Osteocyte (in vitro differentiated cells): ENCODE data around the gene PVR. TPM values are rescaled to one million over a fixed set of nuclear protein-coding genes. Genes with fewer than 3 reads are reported as not detected.
A peak's percentile ranks its signal among the peaks of the same experiment; 100 is the strongest.

ENCODE experiments used
- DNase-seq: peaks from one replicate; pipeline ENCODE4 v3.0.0; 2021; ENCODE audit warnings: mixed read lengths; ENCODE audit not compliant: unreplicated experiment; ENCODE audit errors: extremely low spot score
- H3K27ac Mint-ChIP-seq: one replicate; pipeline ENCODE4 v1.8.0; 2021; ENCODE audit warnings: mild to moderate bottlenecking, mixed read lengths; ENCODE audit not compliant: unreplicated experiment
- H3K27me3 Mint-ChIP-seq: one replicate; pipeline ENCODE4 v1.8.0; 2021; ENCODE audit warnings: mixed read lengths; ENCODE audit not compliant: unreplicated experiment
- H3K36me3 Mint-ChIP-seq: one replicate; pipeline ENCODE4 v1.8.0; 2021; ENCODE audit warnings: mixed read lengths; ENCODE audit not compliant: unreplicated experiment
- H3K4me1 Mint-ChIP-seq: one replicate; pipeline ENCODE4 v1.8.0; 2021; ENCODE audit warnings: mixed read lengths; ENCODE audit not compliant: unreplicated experiment
- H3K4me3 Mint-ChIP-seq: one replicate; pipeline ENCODE4 v1.8.0; 2021; ENCODE audit warnings: mild to moderate bottlenecking, moderate library complexity, mixed read lengths; ENCODE audit not compliant: unreplicated experiment
- H3K9me3 Mint-ChIP-seq: one replicate; pipeline ENCODE4 v1.8.0; 2021; ENCODE audit warnings: mixed read lengths; ENCODE audit not compliant: unreplicated experiment
- total RNA-seq: library from RNA; stranded (reverse); gene quantifications from 2 replicates; pipeline ENCODE4 v1.2.1, GENCODE V29; 2021
- TF ChIP-seq, protein P1 (sequence below): fragments of 200-600 bp; sonication (generic); IDR thresholded peaks from 2 replicates; pipeline ENCODE4 v1.5.0; 2021; ENCODE audit warnings: antibody characterized with exemption, mild to moderate bottlenecking, moderate library complexity

PVR gene
- total RNA-seq, 1 donor from 2014 or later, result 31.4 TPM

DNA sequence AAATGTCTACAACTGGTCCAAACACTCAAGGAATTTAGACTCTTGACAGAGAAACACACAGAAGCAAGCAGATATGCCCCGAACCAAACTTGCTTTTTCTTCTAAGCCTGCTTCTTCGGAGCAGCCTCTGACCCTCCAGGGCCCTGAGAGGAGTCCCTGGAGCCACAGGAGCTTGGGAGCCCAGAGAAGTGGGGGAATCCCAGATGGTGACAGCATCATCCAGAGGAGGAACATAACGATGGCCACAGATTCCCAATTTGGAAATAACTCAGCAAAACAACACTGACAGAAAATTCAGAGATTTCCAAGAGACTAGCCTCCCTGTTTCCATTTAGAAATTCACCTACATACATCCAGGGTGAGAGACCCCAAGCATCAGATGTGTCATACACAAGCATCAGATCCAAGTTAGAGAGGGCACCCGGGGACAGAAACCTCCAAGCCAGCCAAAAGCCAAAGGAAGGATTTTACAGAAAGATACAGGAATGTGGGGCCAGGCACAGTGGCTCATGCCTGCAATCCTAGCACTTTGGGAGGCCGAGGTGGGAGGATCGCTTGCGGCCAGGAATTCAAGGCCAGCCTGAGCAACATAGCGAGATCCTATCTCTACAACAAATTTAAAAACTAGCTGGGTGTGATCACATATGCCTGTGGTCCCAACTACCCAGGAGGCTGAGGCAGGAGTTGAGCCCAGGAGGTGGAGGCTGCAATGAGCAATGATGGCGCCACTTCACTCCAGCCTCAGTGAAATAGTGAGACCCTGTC lies 2.0 kb upstream of the PVR start:
- H3K36me3 Mint-ChIP-seq, result no peaks in the 10 kb centered on the region
- H3K4me1 Mint-ChIP-seq, result peaks cover 4% of the 10 kb centered on the region
- no peak overlapping the region for H3K4me3 Mint-ChIP-seq
- TF ChIP-seq, protein P1, sequence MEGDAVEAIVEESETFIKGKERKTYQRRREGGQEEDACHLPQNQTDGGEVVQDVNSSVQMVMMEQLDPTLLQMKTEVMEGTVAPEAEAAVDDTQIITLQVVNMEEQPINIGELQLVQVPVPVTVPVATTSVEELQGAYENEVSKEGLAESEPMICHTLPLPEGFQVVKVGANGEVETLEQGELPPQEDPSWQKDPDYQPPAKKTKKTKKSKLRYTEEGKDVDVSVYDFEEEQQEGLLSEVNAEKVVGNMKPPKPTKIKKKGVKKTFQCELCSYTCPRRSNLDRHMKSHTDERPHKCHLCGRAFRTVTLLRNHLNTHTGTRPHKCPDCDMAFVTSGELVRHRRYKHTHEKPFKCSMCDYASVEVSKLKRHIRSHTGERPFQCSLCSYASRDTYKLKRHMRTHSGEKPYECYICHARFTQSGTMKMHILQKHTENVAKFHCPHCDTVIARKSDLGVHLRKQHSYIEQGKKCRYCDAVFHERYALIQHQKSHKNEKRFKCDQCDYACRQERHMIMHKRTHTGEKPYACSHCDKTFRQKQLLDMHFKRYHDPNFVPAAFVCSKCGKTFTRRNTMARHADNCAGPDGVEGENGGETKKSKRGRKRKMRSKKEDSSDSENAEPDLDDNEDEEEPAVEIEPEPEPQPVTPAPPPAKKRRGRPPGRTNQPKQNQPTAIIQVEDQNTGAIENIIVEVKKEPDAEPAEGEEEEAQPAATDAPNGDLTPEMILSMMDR, result no peak
- H3K27me3 Mint-ChIP-seq, result no peaks in the 10 kb centered on the region
- no peak for DNase-seq
- H3K9me3 Mint-ChIP-seq, result no peaks in the 10 kb centered on the region
- no peak overlapping the region for H3K27ac Mint-ChIP-seq

DNA sequence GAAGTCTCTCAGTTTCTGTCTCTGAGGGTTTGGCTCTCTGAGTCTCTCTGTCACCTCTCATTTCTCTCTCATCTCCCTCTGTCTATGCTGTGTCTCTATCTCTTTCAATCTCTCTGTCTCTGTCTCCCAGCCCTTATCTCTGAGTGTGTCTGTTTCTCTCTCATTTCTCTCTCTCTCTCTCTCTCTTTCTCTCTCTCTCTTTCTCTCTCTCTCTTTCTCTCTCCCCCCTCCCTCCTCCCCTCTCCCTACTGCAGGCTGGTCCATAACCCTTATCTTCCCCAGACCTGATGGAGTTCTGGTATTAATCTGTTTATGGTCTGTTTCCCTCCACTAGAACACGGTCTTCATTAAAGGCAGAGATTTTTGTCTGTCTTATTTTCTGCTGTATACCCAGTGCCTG lies 1.3 kb upstream of the PVR start:
- DNase-seq, result no peak
- Mint-ChIP-seq H3K27me3 (no peaks in the 10 kb centered on the region), H3K27ac (no peak overlapping the region), H3K36me3 (peaks cover 1% of the 10 kb centered on the region), H3K9me3 (no peaks in the 10 kb centered on the region), H3K4me3 (no peak overlapping the region), H3K4me1 (peaks cover 6% of the 10 kb centered on the region)
- TF ChIP-seq, protein P1, result no peak

DNA sequence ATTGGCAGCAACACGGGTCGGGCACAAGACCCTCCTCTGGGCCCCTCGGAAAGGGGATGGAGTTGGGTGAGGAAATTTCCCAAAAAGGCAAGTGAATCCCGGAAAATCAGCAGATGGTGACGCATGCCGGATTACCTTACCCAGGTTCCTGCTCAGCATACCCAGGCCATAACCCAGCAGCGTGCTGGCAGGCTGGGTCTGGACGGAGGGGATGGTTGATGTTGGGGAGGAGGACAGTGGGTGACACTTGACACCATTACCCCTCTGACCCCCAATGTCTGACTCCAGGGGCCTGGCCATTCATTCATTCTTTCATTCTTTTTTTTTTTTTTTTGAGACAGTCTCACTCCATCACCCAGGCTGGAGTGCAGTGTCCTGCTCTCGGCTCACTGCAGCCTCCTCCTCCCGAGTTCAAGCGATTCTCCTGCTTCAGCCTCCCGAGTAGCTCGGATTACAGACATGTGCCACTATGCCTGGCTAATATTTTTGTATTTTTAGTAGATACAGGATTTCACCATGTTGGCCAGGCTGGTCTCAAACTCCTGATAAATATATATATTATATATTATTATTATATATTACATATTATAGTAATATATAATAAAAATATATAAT lies 799 bp downstream of the PVR start:
- peak overlapping the region; percentile 87 for H3K4me3 Mint-ChIP-seq
- no peak for DNase-seq
- TF ChIP-seq, protein P1, result no peak
- H3K4me1 Mint-ChIP-seq, result peaks cover 13% of the 10 kb centered on the region
- no peaks in the 10 kb centered on the region for H3K9me3 Mint-ChIP-seq
- H3K27ac Mint-ChIP-seq, result peak overlapping the region; percentile 87
- H3K36me3 Mint-ChIP-seq, result peaks cover 4% of the 10 kb centered on the region
- H3K27me3 Mint-ChIP-seq, result no peaks in the 10 kb centered on the region

DNA sequence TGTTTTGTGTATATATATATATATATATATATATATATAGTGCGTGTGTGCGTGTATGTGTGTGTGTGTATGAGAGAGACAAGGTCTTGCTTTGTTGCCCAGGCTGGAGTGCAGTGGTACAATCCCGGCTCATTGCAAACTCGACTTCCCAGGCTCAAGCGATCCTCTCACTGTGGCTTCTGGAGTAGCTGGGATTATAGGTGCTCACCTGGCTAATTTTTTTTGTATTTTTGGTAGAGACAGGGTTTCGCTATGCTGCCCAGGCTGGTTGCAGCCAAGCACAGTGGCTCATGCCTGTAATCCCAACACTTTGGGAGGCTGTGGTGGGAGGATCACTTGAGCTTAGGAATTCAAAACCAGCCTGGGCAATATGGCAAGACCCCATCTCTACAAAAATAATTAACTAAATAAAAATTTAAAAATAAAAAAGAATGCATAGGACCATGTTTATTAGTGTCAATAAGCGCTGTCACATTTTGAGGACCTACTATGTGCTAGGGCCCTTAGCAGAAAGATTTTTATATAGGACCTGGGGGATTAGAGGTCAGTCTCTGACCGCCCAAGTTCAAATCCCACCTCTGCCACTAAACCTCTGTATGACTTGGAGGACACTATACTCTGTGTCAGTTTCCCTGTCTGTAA lies 1.8 kb downstream of the PVR start:
- Mint-ChIP-seq H3K4me3 (peak overlapping the region; percentile 26), H3K4me1 (peaks cover 13% of the 10 kb centered on the region), H3K9me3 (no peaks in the 10 kb centered on the region), H3K27me3 (no peaks in the 10 kb centered on the region), H3K27ac (no peak overlapping the region), H3K36me3 (peaks cover 9% of the 10 kb centered on the region)
- TF ChIP-seq, protein P1, result no peak
- no peak for DNase-seq

DNA sequence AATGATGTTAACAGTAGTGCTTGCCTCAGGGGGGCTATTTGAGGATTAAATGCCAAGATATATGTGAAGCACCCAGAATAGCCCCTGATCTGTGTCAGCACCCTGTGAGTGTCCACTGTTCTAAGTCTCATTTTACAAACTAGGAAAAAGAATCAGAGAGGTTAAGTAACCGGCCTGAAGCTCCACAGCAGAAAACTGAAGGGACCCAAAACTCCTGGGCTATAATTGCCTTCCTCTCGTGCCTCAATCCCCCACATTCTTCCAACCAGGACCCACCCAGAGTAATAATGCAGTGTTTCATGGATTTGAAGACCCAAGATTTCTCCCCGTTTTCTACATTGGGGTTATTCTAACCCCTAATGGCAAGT lies 2.3 kb downstream of the PVR start:
- no peak overlapping the region for H3K27ac Mint-ChIP-seq
- no peak for DNase-seq
- H3K9me3 Mint-ChIP-seq, result no peaks in the 10 kb centered on the region
- peaks cover 13% of the 10 kb centered on the region for H3K4me1 Mint-ChIP-seq
- peaks cover 10% of the 10 kb centered on the region for H3K36me3 Mint-ChIP-seq
- H3K4me3 Mint-ChIP-seq, result no peak overlapping the region
- TF ChIP-seq, protein P1, result no peak
- H3K27me3 Mint-ChIP-seq, result no peaks in the 10 kb centered on the region
